22Rv1 (cell line): ENCODE results near the gene C5AR2.

Experiments
- CTCF ChIP-seq: fragments of 450-650 bp; IDR thresholded peaks from 2 replicates; pipeline ENCODE4 v1.5.1; 2017; ENCODE audit warnings: mild to moderate bottlenecking
- ZFX ChIP-seq: fragments of 450-650 bp; IDR thresholded peaks from 2 replicates; pipeline ENCODE4 v1.6.1; 2017; ENCODE audit warnings: antibody characterized with exemption, borderline replicate concordance

GRCh38 chr19:47371261-47371660, 39.3 kb downstream of the C5AR2 start:
- no peak for TF ChIP-seq CTCF
- TF ChIP-seq ZFX: no peak
